Thyroid gland (tissue), 4 donors: ENCODE data around the gene APBB1IP.

Experiments
- POLR2A ChIP-seq, 2 donors: fragments of 450-650 bp; IDR thresholded peaks; one replicate each; pipeline ENCODE4 v1.6.1; 2017; ENCODE audit warnings: antibody characterized with exemption in 2 of 2, mild to moderate bottlenecking in 2 of 2, moderate library complexity in 1 of 2
- TF ChIP-seq, protein P1 (sequence below), 6 experiments: fragments of 200-600 bp in 3 of 6; fragments of 450-650 bp in 3 of 6; sonication (generic) in 3 of 6; IDR thresholded peaks; one replicate each; pipeline ENCODE4 v1.5.1; 2016 to 2019; ENCODE audit warnings: antibody characterized with exemption in 6 of 6, mild to moderate bottlenecking in 2 of 6, inconsistent platforms in 1 of 6, moderate library complexity in 1 of 6

DNA sequence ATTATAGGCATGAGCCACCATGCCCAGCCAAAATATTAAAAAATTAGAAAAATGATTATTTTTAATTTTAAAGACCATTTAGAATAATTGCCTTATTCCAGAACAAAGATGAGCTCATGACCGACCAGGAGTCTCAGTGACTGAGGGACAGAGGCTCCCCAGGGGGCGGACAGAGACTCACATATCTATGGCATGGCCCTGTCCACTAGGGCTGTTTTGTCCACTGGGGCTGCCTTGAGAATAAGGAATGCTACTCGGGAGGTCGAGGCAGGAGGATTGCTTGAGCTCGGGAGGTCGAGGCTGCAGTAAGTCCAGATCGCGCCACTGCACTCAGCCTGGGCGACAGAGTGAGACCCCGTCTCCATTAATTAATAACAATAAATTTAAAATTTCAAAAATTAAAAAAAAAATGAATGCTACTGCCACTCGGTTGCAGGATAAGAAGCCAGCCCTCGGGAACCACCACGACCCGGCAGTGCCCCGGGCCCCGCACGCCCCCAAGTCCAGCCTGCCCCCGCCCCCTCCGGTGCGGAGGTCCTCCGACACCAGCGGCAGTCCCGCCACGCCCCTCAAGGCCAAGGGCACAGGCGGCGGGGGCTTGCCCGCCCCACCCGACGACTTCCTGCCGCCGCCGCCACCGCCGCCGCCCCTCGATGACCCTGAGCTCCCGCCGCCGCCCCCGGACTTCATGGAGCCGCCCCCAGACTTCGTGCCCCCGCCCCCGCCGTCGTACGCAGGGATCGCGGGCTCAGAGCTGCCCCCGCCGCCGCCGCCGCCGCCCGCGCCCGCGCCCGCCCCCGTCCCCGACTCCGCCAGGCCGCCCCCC lies 128.6 kb downstream of the APBB1IP start:
- no peak for TF ChIP-seq POLR2A (IDR thresholded peaks at IDR 0.05)
- TF ChIP-seq, protein P1, sequence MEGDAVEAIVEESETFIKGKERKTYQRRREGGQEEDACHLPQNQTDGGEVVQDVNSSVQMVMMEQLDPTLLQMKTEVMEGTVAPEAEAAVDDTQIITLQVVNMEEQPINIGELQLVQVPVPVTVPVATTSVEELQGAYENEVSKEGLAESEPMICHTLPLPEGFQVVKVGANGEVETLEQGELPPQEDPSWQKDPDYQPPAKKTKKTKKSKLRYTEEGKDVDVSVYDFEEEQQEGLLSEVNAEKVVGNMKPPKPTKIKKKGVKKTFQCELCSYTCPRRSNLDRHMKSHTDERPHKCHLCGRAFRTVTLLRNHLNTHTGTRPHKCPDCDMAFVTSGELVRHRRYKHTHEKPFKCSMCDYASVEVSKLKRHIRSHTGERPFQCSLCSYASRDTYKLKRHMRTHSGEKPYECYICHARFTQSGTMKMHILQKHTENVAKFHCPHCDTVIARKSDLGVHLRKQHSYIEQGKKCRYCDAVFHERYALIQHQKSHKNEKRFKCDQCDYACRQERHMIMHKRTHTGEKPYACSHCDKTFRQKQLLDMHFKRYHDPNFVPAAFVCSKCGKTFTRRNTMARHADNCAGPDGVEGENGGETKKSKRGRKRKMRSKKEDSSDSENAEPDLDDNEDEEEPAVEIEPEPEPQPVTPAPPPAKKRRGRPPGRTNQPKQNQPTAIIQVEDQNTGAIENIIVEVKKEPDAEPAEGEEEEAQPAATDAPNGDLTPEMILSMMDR (IDR thresholded peaks at IDR 0.05): no peak
